ENCODE results near the gene TGFBR3.

Gene TGFBR3

DNA sequence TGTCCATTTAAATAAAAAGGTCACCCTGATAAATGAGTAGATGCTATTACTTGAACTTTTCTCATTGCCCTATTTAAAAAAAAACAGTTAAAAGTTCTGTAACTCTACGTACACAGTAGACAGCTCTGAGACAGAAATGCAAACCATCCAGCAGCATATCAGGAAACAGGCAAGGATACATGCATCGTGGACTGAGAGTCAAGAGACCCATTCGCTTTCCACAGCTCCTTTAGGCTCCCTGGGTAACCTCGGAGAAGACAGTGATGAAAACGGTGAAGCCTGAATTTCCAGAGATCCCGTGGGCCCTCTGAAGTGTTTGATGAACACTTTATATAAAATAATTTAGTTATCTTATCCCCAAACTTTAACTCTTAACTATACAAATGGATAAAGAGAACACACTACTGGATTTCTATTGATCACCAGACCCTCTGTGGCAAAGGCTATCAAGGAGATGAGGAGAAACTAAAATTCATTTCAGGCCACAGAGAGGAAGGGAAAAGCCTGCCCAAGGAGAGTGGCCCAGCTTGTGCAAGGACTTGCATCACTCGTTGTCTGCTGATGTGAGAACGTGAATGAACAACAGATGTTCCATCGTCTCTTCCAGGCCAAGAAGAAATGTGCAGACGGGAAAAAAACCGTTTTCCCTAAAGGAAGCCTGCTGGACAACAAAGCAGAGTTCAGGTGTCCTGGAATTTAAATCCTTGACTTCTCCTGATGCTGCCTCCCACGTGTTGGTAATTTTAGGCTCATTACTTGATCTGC lies 131.0 kb downstream of the TGFBR3 start:
- DNase-seq (ENCODE audit: low spot score) = no peak

DNA sequence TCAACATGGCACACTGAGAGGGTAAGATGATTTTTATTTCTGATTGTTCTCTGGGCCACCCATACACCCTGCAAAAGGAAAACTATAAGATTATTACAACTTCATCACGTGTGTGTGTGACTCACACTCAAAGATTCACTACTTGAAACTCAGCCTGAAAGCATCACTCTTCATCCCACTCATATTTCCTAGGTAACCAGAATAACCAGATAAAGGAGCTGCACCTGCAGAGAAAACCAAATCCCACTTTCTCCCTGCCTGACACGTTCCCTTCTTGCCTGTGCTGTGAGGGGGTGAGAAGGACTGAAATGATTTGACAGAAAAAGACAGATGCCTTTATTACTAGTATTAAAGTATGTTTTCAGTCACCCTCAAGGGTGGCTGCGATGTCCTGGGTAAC lies 131.6 kb downstream of the TGFBR3 start:
- DNase-seq (ENCODE audit: low spot score) = no peak

DNA sequence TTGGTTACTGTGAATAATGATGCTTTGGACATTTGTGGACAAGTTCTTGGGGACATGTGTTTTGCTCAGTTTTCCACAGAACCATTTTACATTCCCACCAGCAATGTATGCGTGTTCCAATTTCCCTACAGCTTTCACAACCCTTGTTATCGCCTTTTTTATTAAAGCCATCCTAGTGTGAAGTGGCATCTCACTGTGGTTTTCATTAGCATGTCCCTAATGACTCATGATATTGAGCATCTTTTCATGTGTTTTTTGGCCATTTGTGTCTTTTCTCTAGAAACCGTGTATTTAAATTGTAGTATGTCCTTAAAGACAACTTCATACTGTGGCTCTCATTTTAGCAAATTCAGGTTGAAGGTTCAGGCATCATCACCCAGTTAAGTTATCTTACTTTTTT lies 132.1 kb downstream of the TGFBR3 start:
- no peak for DNase-seq (ENCODE audit: low spot score)

DNA sequence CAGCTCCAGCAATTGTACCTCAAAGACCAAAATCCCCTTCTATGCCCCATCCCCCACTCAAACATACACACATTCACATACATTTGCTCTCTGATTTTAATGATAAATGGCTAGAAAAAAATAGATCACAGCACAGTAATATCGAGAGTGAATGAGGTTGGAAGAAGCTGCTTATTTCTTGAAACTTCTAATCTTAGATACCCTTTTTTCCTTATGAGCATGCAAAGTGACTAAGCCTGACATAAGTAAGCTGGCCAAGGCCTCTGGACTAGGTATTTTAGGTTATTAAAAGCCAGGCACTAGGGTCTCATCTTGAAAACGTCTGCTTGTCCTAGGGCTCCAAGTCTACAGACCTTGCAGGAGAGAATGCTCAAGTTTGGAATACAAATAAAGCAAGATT lies 133.6 kb downstream of the TGFBR3 start:
- no peak for DNase-seq (ENCODE audit: low spot score)

DNA sequence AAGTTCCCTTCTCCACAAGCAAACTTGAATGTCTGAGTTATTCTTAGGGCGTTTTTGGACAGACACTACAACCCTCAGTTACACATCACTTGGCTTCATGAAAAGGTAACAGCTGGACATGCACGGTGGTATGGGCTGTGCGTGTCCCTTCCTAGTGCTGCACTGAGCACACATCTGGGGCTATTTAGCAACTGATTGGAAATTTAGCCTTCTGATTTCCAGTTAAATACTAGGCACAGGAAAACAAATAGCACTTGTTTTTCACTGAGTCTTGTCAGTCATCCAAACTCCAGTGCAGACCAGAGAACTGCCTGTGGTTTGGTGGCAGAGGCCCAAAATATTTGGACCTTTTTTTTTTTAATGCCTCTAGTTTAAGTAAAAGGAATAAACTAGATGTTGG lies 134.7 kb downstream of the TGFBR3 start:
- no peak for DNase-seq (ENCODE audit: low spot score)

DNA sequence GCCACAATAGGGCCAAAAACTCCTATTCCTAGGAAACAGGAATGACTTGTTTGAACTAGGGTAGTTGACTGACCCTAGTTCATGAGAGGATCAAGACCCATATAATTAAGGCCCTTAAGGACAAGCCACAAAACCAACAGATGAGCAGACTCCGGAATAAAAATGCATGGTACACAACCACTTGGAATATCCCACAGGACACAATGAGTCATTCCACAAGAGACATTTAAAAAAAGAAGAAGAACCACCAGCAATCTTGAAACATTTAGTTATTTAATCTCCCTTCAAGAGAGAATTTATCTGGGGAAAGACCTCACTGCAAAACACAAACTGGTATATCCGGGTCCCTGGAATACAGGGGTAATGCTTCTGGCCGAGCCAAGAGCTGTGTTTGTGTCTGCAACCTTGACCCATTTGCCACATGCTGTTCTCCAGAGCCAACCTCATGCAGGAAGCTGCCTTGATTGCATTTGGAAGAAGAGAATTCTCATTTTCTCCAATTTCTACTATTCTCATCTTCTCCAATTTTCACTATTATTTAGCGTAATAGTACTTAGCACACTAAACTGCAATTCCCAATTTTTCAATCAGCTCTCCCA lies 135.5 kb downstream of the TGFBR3 start:
- DNase-seq (ENCODE audit: low spot score) = no peak

DNA sequence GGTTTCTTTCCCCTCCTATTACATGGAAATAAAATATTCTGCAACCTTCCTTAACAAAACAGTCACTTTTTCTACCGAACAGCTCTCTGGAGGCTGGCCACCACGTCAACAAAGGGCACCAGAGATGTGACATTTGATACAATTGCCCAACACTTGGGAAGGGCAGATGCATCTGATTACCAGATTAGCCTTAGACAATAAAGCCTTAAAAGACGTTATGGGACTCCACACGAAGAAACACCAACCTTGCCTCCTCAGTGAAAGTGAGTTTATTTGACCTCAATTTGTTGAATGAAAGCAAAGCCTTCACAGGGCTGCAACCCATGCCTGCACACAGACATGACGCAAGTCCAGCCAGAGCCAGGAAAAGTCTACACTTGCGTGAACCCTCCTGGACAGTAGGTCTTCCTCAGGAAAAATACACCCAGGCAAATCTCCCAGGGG lies 136.1 kb downstream of the TGFBR3 start:
- DNase-seq (ENCODE audit: low spot score) = no peak

DNA sequence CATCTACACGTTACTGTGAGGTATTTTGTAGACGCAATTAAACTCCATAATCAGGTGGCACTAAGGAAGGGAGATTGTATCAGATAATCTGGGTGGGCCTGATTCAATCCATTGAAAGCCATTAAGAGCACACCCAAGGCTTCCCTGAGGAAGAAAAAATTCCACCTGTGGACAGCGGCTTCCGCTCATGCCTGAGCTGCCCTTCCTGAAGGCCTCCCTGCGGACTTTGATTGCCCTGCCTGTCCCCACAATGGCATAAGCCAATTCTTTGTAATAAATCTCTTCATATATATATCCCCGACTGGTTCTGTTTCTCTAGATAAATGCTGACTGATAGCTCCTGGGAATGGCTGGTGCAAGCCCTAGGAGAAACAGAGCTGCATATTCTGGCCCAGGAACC lies 138.3 kb downstream of the TGFBR3 start:
- DNase-seq (ENCODE audit: low spot score) = no peak

DNA sequence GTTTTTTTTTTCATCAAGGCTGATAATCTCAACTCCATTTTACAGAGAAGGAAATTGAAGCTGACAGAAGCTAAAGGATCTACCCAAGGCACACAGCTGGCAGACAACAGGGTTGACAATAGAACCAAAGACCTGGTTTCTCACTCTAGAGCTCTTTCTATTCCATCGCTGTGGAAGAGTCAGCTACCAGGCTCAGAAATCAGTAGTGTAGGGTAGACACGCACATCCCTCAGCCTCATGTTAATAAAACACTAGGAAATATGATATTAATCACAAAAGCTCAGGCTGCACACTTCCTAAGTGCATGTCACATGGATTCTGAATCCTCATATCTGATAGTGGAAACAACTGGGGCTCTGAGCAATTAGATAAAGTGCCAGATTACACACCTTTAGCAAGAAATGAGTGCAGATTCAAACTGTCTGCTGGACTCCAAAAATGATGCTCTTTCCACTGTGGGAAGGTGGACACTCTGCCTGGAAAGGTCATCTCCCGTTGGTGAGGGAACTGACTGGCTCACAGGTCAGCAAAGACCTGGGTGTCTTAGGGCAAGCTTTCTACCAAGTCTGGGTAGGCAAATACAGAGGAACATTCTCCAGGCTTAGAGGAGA lies 139.1 kb downstream of the TGFBR3 start:
- DNase-seq (ENCODE audit: low spot score) = no peak

DNA sequence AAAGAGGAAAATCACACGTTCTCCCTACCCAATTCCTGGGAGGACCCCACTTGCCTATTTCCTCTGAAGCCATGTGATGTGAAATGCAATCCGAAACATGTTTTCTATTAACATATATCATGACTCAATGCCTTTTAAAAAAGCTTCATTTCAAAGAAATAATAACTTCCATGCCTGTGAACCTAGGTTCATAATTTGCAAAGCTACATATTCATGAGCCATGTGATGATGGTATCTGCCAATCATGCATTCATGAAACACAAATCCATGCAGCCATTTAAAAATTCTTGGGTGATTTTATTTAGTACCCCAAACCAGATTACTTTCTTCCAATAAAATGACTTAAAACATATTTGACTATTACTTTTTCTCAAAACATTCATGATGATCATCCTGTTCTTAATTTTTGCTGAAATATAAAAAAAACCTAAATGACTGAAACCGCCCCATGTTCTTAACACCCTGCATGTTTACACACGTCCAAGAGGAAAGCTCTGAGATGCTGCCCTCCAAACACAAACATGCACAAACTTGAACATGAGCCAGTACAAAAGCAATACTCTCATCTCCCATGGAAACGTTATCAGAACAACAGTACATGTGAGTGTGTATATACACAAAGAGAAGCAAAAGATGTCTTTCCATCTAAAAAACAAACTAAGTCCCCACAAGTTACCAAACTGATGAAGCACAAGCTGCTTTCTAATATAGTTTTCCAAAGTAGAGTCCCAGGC lies 140.1 kb downstream of the TGFBR3 start:
- no peak for DNase-seq (ENCODE audit: low spot score)

DNA sequence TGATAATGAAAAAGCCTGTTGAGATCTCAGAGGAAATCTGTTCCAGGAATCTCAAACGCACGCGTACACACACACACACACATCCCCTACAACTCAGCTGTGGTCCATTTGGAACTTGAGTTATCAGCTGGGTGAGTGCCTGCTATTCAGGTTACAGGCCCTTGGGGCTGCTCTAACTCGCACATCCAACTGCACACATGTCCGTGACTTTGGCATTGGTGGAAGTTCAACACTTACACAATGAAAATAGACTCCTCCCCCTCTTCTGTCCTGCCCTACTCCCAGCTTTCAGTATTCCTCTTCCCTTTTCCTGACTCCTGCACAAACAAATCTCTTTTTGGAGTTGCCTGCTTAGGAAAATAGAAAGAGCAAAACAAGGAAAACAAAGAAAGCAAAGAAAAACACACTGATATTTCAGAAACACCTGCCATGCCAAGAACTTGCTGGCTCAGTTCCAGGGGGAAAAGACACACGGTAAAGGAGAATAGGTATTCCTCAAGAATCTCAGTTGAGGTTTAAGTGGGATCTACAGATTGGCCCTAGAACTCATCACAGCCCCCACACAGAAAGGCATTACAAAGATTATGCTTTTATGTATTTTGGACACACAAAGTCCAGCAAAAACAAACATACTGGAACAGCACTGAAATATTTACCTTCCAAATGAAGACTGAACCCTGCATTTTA lies 140.9 kb downstream of the TGFBR3 start:
- DNase-seq (ENCODE audit: low spot score) = no peak

DNA sequence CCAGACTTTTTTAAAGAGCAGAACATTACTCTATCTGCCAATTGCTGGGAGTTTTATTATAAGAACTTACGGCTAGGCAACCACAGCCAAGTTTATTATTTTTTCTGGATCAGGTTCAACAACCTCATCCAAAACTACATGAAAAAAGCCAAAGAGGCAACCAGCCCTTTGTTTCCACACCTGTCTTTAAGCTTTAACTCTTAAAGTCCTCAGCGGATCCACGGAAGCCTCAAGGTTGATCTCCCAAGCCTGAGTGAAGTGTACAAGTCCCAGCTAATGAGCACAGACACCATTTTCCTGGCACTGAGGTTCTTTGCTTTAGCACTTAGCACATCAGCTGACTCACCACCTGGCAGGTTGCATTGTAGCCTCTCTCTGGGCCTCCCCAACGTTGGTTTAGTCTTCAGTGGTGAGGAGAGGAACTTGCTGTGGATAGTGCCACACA lies 143.1 kb downstream of the TGFBR3 start:
- no peak for DNase-seq (ENCODE audit: low spot score)

DNA sequence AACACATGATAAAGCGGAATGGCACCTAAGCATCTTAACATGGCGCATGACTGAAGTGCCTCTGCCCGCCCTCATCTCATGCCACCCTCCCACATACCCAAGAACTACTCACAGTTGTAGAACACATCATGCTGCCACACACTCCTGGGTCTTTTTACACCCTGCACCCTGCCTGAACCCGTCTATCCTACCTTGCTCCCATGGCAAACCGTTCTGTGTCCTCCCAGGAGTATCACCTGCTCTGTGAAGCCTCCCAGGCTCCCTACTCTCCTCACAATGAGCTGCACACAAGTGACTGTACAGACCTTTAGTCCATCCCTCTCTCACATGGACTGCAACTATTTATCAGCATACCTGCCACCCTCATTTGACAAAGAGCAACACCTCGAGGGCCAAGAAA lies 144.0 kb downstream of the TGFBR3 start:
- DNase-seq (ENCODE audit: low spot score) = no peak

DNA sequence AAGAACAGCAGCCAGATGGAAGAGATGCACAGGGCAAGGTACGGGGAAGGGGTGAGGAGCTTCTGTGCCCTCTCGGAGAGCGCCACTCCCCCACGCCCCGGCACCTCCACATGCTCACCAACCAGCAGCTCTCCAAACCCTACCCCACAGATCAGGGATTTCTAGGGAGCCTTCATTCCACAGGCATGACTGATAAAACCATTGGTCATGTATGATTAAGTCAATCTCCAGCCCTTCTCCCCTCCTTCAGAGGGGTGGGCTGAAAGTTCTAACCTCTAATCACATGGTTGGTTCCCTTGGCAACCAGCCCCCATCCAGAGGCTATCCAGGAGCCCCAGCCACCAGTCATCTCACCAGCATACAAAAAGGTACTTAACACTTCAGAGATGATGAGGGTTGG lies 144.7 kb downstream of the TGFBR3 start:
- DNase-seq (ENCODE audit: low spot score) = no peak

DNA sequence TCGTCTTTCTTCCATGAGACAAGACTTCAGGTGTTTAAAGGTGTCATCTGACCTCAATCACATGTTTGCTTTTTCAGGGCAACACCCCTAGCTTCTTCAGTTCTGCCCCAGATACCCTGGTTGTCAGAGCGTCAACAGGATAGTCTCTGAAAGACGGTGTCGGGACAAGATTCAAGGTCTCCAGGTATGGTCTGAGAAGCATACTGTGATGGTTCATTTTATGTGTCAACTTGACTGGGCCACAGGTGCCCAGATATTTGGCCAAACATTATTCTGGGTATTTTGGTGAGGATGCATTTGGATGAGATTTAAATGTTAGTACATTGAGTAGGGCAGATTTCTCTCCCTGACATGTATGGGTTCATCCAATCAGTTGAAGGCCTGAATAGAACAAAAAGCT lies 148.3 kb downstream of the TGFBR3 start:
- no peak for DNase-seq (ENCODE audit: low spot score)

DNA sequence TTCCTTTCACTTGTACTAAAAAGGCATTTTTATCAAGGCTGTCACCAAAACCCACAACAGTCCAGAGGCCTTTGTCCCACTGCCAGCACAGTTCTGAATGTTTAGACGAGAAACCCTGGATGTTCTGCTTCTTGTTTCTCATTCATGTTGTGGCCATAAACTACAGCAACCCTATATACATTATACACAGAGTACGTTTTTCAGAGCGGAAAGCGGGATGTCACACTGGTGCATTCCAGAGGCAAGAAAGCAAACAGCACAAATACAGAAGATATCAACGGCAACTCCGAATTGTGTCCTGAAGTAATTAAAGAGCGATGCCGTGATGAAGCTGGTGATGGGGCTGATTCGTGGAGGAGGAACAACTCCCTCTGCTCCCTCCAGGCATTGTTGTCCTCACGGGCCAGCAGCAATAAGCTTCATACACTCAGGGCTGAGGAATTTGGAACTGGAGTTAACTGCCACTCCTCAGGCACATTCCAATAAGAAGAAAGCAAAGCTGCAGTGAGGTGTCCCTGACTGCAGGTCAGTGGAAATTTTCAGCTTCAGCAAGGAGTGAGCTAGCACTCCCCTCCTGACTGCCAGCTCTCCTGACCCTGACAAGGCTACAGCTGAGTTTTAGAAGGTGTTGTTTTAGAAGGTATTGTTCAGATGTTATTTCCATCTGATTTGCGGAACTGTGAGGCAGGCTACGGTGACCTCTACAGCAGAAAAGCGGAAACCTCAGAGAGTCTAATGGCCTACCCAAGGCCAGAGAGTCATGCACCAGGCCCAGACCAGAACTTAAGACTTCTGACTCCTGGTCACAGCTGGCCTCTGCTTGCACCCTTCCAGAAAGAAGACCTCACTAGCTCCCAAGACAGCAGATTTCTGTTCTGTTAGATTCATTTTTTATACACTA lies 149.0 kb downstream of the TGFBR3 start:
- no peak for DNase-seq (ENCODE audit: low spot score)

DNA sequence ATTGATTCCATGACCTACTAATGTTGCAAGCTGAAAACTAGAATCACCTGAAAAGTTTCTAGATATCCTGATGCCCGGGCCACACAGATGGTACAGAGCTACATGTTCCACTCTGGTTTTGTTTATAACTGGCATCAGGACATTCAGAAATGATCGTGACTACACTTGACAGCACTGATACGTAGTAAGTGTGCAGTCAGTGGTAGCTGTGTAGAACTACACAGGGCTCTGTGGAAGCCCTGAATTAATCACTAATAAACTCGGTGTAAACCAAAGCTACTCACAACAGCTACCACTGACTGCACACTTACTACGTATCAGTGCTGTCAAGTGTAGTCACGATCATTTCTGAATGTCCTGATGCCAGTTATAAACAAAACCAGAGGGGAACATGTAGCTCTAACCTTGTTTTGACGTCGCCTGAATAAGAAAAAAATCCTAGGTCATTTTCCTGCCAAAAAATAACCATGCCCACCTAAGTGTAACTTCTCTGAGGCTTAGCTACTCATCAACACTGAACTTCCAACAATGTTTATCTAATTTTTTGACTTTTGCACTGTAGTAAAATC lies 149.7 kb downstream of the TGFBR3 start:
- no peak for DNase-seq (ENCODE audit: low spot score)

DNA sequence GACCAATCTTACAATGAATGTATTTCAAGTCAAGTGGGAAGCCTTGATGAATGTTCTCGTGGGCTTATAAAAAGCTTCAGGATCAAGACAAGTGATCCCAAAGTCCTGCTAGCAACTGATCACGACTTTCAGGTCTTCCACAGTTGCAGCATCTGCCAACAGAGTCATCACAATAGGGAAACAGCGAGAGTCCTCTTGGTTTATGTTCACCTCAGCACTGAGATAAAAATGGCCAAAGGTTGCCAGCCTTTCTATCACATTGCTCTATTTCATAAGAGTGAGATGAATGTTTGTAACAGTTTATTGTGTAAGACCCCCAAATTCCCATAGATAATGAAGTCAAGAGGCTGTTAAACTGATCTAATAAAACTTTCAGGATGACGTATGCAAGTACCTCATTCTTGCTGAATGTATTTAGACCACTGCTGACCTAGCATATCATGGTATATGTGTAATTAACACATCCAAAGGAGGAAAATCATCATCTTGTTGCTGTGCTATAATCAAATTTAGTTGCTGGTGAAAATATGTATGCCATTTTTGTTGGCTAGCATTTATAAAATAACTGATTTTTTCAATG lies 150.6 kb downstream of the TGFBR3 start:
- no peak for DNase-seq (ENCODE audit: low spot score)

DNA sequence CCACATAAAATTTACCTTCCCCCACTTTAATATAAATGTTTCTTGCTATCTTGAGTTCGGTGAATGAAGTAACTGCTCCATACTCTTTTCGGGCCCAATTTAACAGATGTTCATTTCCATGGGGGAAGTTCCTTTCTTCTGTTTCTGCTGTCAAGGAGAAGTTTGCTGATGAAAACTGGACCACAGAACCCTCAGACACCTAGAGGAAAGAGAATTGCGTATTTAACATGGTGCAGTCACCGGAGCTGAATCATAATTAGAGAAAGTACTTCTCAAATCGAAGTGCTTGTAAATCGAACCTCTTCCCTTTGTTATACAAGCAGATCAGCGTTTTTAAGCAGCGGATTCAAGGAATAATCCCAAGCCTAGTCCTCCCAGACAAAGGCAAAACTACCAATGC lies 151.2 kb downstream of the TGFBR3 start:
- DNase-seq (ENCODE audit: low spot score) = no peak

DNA sequence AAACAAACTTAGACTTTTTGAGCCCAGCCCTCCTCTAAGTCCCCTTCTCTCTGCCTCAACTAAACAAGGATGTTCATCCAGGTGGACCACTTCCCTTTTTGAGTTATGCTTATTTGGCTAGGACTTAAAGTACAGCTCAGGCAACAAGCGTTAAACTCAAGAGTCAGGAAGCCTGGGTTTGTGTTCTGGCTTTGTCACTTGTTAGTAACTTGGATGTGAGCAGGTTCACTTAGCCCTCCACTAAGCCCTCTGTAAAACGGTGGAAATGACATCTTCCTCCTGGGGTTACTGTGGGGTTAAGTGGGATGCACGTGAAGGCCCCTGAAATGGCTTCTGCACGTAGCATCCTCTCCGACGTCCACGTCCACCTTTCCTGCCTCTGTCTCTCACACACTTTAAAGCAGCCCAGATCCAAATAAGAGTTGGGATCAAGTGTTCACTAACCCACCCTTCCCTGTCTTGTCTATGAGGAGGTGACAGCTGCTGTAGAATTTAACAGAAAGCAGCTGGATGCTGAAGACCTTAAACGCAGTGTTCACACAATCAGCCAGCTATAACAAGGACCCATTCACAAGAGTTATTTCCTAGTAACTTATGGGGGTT lies 152.7 kb downstream of the TGFBR3 start:
- no peak for DNase-seq (ENCODE audit: low spot score)
